ENCODE data around the gene GLYATL2. TPM values are rescaled to one million over a fixed set of nuclear protein-coding genes. Genes with fewer than 3 reads are reported as not detected.
A peak's percentile ranks its signal among the peaks of the same experiment; 100 is the strongest.

The GLYATL2 gene
- polyA plus RNA-seq, 4 donors = 0.04 to 0.37 TPM; not detected in 2

DNA sequence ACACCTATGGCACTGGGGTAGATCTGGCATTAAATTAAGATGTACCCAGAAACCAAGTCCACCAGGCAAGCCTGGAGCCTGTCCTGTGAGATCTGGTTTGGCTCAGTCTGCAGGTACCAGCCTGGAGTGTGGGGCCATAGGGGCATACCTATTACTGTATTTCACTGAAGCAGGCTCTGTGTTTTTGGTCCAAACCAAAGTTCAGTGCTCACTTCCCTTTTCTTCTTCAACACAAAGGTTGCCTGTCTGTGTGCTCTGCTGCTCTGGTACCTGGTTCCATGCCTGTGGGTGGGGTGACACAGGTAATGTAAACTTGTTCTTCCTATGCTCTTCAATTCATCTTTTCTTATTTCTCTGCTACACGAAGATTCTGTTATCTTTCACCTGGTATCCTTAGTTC lies 19.8 kb upstream of the GLYATL2 start:
- DNase-seq (no peak), FAIRE-seq (no peak)
- H3K27me3 ChIP-seq (ENCODE audit: control insufficient read depth in 3 of 3, insufficient read depth in 3 of 3, low read length in 3 of 3) = no peaks in the 10 kb centered on the region
- H3K9me3 ChIP-seq (ENCODE audit: control insufficient read depth in 2 of 2, insufficient read depth in 1 of 2, low read depth in 1 of 2, low read length in 1 of 2) = peaks cover 0 to 12% of the 10 kb centered on the region in 2 donors
- no peak overlapping the region for H3K4me3 ChIP-seq (ENCODE audit: low read depth in 1 of 3, low read length in 3 of 3)
- 24 to 87% (median 51%) methylated on average over 1 of the region's 1 CpG for WGBS, 3 donors
- no peaks in the 10 kb centered on the region for H3K4me1 ChIP-seq (ENCODE audit: control insufficient read depth in 3 of 3, insufficient read depth in 2 of 3, low read depth in 1 of 3, low read length in 2 of 3)
- H3K27ac ChIP-seq (ENCODE audit: low read depth in 1 of 3, low read length in 2 of 3) = no peak overlapping the region
- H3K36me3 ChIP-seq (ENCODE audit: control insufficient read depth in 3 of 3, insufficient read depth in 2 of 3, low read depth in 1 of 3, low read length in 3 of 3) = no peaks in the 10 kb centered on the region

DNA sequence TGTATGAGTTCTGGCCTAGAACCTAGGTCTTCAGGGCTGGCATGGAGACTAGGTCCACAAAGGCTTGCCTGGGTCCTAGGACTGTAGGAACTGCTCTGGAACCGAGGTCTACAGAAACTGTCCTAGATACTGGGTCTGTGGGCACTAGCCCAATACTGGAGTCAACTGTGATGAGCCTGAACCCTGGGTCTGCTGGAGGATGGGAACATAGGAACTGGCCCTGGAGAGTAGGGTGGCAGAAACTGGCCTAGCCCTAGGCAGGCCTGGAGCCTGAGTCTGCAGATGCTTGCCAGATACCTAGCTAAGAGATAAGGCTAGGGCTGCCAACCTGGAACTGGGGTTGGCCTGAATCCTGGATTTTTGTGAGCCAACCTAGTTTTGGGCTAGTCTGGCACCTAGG lies 19.2 kb upstream of the GLYATL2 start:
- H3K27me3 ChIP-seq (ENCODE audit: control insufficient read depth in 3 of 3, insufficient read depth in 3 of 3, low read length in 3 of 3) = no peaks in the 10 kb centered on the region
- no peaks in the 10 kb centered on the region for H3K36me3 ChIP-seq (ENCODE audit: control insufficient read depth in 3 of 3, insufficient read depth in 2 of 3, low read depth in 1 of 3, low read length in 3 of 3)
- DNase-seq = no peak
- FAIRE-seq = no peak
- no peak overlapping the region for H3K4me3 ChIP-seq (ENCODE audit: low read depth in 1 of 3, low read length in 3 of 3)
- 17 to 79% (median 45%) methylated on average over 1 of the region's 1 CpG for WGBS, 3 donors
- H3K4me1 ChIP-seq (ENCODE audit: control insufficient read depth in 3 of 3, insufficient read depth in 2 of 3, low read depth in 1 of 3, low read length in 2 of 3) = no peaks in the 10 kb centered on the region
- H3K9me3 ChIP-seq (ENCODE audit: control insufficient read depth in 2 of 2, insufficient read depth in 1 of 2, low read depth in 1 of 2, low read length in 1 of 2) = peaks cover 0 to 12% of the 10 kb centered on the region in 2 donors
- no peak overlapping the region for H3K27ac ChIP-seq (ENCODE audit: low read depth in 1 of 3, low read length in 2 of 3)

DNA sequence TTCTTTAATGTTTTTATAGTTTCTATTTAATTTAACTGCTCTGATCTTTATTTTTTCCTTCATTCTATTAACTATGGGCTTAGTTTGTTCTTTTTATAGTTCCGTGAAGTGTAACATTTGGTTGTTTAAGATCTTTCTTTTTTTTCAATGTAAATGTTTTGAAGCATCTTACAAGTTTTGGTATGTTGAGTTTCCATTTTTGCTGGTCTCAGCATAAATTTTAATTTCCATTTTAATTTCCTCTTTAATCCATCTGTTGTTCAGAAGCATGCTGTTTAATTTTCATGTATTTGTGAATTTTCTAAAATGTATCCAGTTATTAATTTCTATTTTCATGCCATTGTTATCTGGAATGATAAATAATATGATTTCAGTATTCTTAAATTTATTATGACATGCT lies 17.0 kb upstream of the GLYATL2 start:
- WGBS, 3 donors = 85 to 98% (median 92%) methylated on average over 1 of the region's 1 CpG
- Histone ChIP-seq H3K36me3 (ENCODE audit: control insufficient read depth in 3 of 3, insufficient read depth in 2 of 3, low read depth in 1 of 3, low read length in 3 of 3) (no peaks in the 10 kb centered on the region), H3K4me1 (ENCODE audit: control insufficient read depth in 3 of 3, insufficient read depth in 2 of 3, low read depth in 1 of 3, low read length in 2 of 3) (no peaks in the 10 kb centered on the region), H3K9me3 (ENCODE audit: control insufficient read depth in 2 of 2, insufficient read depth in 1 of 2, low read depth in 1 of 2, low read length in 1 of 2) (peaks cover 0 to 12% of the 10 kb centered on the region in 2 donors), H3K27me3 (ENCODE audit: control insufficient read depth in 3 of 3, insufficient read depth in 3 of 3, low read length in 3 of 3) (no peaks in the 10 kb centered on the region), H3K27ac (ENCODE audit: low read depth in 1 of 3, low read length in 2 of 3) (no peak overlapping the region), H3K4me3 (ENCODE audit: low read depth in 1 of 3, low read length in 3 of 3) (no peak overlapping the region)
- FAIRE-seq (no peak), DNase-seq (no peak)

DNA sequence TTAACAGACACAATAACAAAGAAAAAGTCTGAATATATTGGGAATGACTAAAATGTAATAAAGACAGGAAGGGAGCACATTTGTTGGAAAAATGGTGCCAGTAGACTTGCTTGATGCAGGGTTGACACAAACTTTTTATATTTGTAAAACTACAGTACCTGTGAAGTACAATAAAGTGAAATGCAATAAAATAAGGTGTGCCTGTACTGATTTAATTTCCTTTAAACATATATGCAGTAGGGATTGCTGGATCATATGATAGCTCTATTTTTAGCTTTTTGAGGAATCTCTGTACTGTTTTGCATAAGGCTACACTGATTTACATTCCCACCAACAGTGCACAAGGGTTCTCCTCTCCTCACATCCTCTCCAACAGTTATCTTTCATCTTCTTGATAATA lies 12.3 kb upstream of the GLYATL2 start:
- no peak overlapping the region for H3K27ac ChIP-seq (ENCODE audit: low read depth in 1 of 3, low read length in 2 of 3)
- H3K4me1 ChIP-seq (ENCODE audit: control insufficient read depth in 3 of 3, insufficient read depth in 2 of 3, low read depth in 1 of 3, low read length in 2 of 3) = no peaks in the 10 kb centered on the region
- FAIRE-seq (no peak), DNase-seq (no peak)
- H3K27me3 ChIP-seq (ENCODE audit: control insufficient read depth in 3 of 3, insufficient read depth in 3 of 3, low read length in 3 of 3) = no peaks in the 10 kb centered on the region
- no peaks in the 10 kb centered on the region for H3K9me3 ChIP-seq (ENCODE audit: control insufficient read depth in 2 of 2, insufficient read depth in 1 of 2, low read depth in 1 of 2, low read length in 1 of 2)
- no peak overlapping the region for H3K4me3 ChIP-seq (ENCODE audit: low read depth in 1 of 3, low read length in 3 of 3)
- H3K36me3 ChIP-seq (ENCODE audit: control insufficient read depth in 3 of 3, insufficient read depth in 2 of 3, low read depth in 1 of 3, low read length in 3 of 3) = no peaks in the 10 kb centered on the region

DNA sequence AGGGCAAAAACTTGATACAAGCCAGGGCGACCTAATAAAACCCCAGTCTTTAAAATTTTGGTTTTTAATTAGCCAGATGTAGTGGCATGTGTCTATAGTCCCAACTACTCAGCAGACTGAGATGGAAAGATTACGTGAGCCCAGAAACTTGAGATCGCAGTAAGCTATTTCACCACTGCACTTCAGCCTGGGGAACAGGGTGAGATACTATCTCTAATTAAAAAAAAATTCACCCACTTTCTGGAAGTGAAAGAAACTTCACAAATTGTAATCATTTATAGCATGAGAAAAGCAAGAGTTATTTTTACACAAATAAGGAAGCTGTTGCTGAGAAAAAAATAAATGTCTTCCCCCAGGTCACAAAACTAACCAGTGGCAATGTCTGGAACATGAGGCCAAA lies 882 bp upstream of the GLYATL2 start:
- DNase-seq = no peak
- 76 to 77% (median 77%) methylated on average over 3 of the region's 3 CpGs for WGBS, 3 donors
- Histone ChIP-seq H3K4me1 (ENCODE audit: control insufficient read depth in 3 of 3, insufficient read depth in 2 of 3, low read depth in 1 of 3, low read length in 2 of 3) (no peaks in the 10 kb centered on the region), H3K36me3 (ENCODE audit: control insufficient read depth in 3 of 3, insufficient read depth in 2 of 3, low read depth in 1 of 3, low read length in 3 of 3) (no peaks in the 10 kb centered on the region), H3K9me3 (ENCODE audit: control insufficient read depth in 2 of 2, insufficient read depth in 1 of 2, low read depth in 1 of 2, low read length in 1 of 2) (peaks cover 0 to 3% of the 10 kb centered on the region in 2 donors), H3K4me3 (ENCODE audit: low read depth in 1 of 3, low read length in 3 of 3) (no peak overlapping the region), H3K27ac (ENCODE audit: low read depth in 1 of 3, low read length in 2 of 3) (no peak overlapping the region), H3K27me3 (ENCODE audit: control insufficient read depth in 3 of 3, insufficient read depth in 3 of 3, low read length in 3 of 3) (no peaks in the 10 kb centered on the region)
- no peak for FAIRE-seq

DNA sequence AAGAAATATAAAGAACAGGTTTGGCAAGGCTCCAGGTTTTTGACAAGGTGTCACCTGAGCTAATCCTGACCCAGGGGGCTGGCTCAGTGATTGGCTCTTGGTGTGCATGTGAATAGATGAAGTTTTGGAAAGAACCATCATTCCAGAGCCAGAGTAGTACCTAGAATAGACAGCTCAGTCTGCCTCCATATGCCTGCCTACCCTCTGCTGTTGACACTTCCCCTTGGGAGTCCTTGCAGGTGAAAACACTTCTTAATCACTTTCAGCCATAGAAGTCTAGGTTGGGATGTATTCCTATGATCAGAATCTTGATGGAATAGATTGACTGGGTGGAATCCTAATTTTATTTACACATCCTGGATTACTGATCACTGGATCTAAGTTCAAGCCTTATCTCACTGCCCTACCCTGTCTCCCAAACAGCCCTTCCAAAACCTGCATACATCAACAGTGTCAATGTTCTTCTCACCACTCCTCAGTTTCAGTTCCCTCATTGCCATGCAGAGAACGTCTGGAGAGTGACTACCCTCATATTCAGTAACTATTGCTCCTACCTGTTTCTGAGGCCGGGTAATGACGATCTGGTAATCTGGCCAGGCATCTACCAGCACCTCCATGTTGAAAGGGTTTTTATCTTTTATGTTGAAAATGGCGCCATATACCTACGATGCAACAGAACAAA lies 6.7 kb downstream of the GLYATL2 start:
- DNase-seq = no peak
- Histone ChIP-seq H3K36me3 (ENCODE audit: control insufficient read depth in 3 of 3, insufficient read depth in 2 of 3, low read depth in 1 of 3, low read length in 3 of 3) (no peaks in the 10 kb centered on the region), H3K4me1 (ENCODE audit: control insufficient read depth in 3 of 3, insufficient read depth in 2 of 3, low read depth in 1 of 3, low read length in 2 of 3) (no peaks in the 10 kb centered on the region), H3K27me3 (ENCODE audit: control insufficient read depth in 3 of 3, insufficient read depth in 3 of 3, low read length in 3 of 3) (no peaks in the 10 kb centered on the region), H3K9me3 (ENCODE audit: control insufficient read depth in 2 of 2, insufficient read depth in 1 of 2, low read depth in 1 of 2, low read length in 1 of 2) (no peaks in the 10 kb centered on the region), H3K4me3 (ENCODE audit: low read depth in 1 of 3, low read length in 3 of 3) (no peak overlapping the region), H3K27ac (ENCODE audit: low read depth in 1 of 3, low read length in 2 of 3) (no peak overlapping the region)
- WGBS, 3 donors = 77 to 82% (median 81%) methylated on average over 5 of the region's 5 CpGs
- FAIRE-seq = no peak

DNA sequence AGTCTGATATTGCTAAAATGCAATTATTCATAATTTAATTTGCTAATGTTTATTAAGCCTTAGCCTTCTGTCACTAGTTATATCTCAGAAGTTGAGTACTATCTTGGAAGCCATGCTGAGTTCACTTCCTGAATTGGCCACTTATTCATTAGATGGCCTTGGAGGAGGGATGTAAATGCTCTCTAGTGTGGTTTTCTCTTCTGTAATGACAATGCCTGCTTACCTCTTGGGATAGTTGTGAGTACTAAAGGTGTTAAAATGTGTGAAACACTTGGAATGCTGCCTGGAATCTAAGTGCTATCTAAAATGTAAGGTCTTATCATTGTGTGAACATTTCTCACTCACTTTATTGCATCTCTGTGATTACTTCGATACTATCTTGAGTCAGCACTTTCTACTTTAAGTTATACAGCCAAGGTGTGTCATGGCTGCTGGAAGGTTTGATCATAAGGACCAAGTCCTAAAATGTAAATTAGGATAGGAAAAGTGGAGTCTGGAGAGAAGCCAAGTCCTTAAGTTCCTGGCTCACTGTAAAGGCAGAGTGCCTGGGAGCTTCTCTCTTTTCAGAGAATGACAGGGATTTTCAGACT lies 12.4 kb downstream of the GLYATL2 start:
- Histone ChIP-seq H3K27me3 (ENCODE audit: control insufficient read depth in 3 of 3, insufficient read depth in 3 of 3, low read length in 3 of 3) (no peaks in the 10 kb centered on the region), H3K36me3 (ENCODE audit: control insufficient read depth in 3 of 3, insufficient read depth in 2 of 3, low read depth in 1 of 3, low read length in 3 of 3) (no peaks in the 10 kb centered on the region), H3K4me3 (ENCODE audit: low read depth in 1 of 3, low read length in 3 of 3) (no peak overlapping the region), H3K4me1 (ENCODE audit: control insufficient read depth in 3 of 3, insufficient read depth in 2 of 3, low read depth in 1 of 3, low read length in 2 of 3) (no peaks in the 10 kb centered on the region), H3K9me3 (ENCODE audit: control insufficient read depth in 2 of 2, insufficient read depth in 1 of 2, low read depth in 1 of 2, low read length in 1 of 2) (no peaks in the 10 kb centered on the region), H3K27ac (ENCODE audit: low read depth in 1 of 3, low read length in 2 of 3) (no peak overlapping the region)
- FAIRE-seq (no peak), DNase-seq (peak; percentile 46 to 63)
- WGBS, 3 donors = 16 to 52% (median 32%) methylated on average over 1 of the region's 1 CpG

DNA sequence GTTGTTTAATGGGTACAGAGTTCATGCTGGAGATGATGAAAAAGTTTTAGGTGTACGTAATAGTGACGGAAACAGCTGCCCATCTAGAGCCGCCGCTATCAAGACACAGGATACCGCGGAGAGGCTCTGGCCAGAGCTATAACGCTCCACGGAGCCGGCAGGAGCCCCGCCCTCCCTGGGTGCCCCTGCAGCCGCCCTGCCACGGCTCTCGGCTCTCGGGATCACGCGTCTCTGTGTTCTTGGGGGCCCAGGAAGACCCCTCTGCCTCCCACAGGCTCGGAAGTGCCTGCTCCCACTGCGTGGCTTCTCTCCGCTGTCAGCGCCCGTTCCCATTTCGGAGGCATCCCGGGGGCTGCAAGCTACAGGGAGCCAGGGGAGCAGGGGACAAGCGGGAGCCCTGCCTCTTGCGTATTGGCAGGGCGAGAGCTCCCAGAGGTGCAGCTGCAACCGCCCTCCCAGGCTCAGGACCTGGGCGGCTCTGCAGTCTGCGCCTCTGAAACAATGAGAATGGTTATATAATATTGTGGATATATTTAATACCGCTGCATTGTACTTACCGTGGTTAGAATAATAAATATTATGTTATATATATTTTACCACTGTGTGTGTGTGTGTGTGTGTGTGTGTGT lies 13.7 kb downstream of the GLYATL2 start:
- no peak overlapping the region for H3K4me3 ChIP-seq (ENCODE audit: low read depth in 1 of 3, low read length in 3 of 3)
- H3K27me3 ChIP-seq (ENCODE audit: control insufficient read depth in 3 of 3, insufficient read depth in 3 of 3, low read length in 3 of 3) = no peaks in the 10 kb centered on the region
- FAIRE-seq (no peak), DNase-seq (no peak)
- H3K4me1 ChIP-seq (ENCODE audit: control insufficient read depth in 3 of 3, insufficient read depth in 2 of 3, low read depth in 1 of 3, low read length in 2 of 3) = no peaks in the 10 kb centered on the region
- H3K36me3 ChIP-seq (ENCODE audit: control insufficient read depth in 3 of 3, insufficient read depth in 2 of 3, low read depth in 1 of 3, low read length in 3 of 3) = no peaks in the 10 kb centered on the region
- H3K27ac ChIP-seq (ENCODE audit: low read depth in 1 of 3, low read length in 2 of 3) = no peak overlapping the region
- peaks cover 0 to 3% of the 10 kb centered on the region in 2 donors for H3K9me3 ChIP-seq (ENCODE audit: control insufficient read depth in 2 of 2, insufficient read depth in 1 of 2, low read depth in 1 of 2, low read length in 1 of 2)
- WGBS, 3 donors = 41 to 72% (median 59%) methylated on average over 26 to 31 of the region's 31 CpGs

All from small intestine (tissue), 7 donors.